Liver (tissue), 9 donors: ENCODE measurements around the gene RBBP6. TPM values are rescaled to one million over a fixed set of nuclear protein-coding genes. Genes with fewer than 3 reads are reported as not detected.
A peak's percentile ranks its signal among the peaks of the same experiment; 100 is the strongest.

Experiments used
- DNase-seq: peaks from one replicate; pipeline ENCODE4 v3.0.0-alpha.2; 2017; ENCODE audit warnings: low spot score
- H3K27ac ChIP-seq, 2 donors: one replicate each; pipeline ENCODE4 v1.7.0; 2013; ENCODE audit warnings: inconsistent platforms in 2 of 2, low read length in 2 of 2, control low read depth in 1 of 2, low read depth in 1 of 2, mild to moderate bottlenecking in 1 of 2
- H3K27me3 ChIP-seq, 4 donors: one replicate each; pipeline versions ENCODE4 v1.6.1 to v1.7.0; 2013; ENCODE audit warnings: low read length in 3 of 4, inconsistent platforms in 1 of 4, mild to moderate bottlenecking in 1 of 4, moderate library complexity in 1 of 4; ENCODE audit not compliant: control insufficient read depth in 4 of 4, insufficient read depth in 4 of 4
- H3K36me3 ChIP-seq, 4 donors: one replicate each; pipeline versions ENCODE4 v1.6.1 to v1.7.0; 2013; ENCODE audit warnings: low read length in 3 of 4, mild to moderate bottlenecking in 3 of 4, low read depth in 1 of 4, moderate library complexity in 1 of 4; ENCODE audit not compliant: control insufficient read depth in 4 of 4, insufficient read depth in 3 of 4
- H3K4me1 ChIP-seq, 4 donors: one replicate each; pipeline versions ENCODE4 v1.6.1 to v1.7.0; 2013; ENCODE audit warnings: low read length in 3 of 4, mild to moderate bottlenecking in 3 of 4, moderate library complexity in 1 of 4; ENCODE audit not compliant: control insufficient read depth in 4 of 4, insufficient read depth in 4 of 4
- H3K4me3 ChIP-seq, 3 donors: one replicate each; pipeline versions ENCODE4 v1.6.1 to v1.7.0; 2013; ENCODE audit warnings: low read length in 3 of 3, control low read depth in 1 of 3, low read depth in 1 of 3, mild to moderate bottlenecking in 1 of 3
- H3K9ac ChIP-seq, 2 donors: one replicate each; pipeline ENCODE4 v1.7.0; 2013; ENCODE audit warnings: low read length in 2 of 2, mild to moderate bottlenecking in 2 of 2, moderate library complexity in 2 of 2, control low read depth in 1 of 2, low read depth in 1 of 2
- H3K9me3 ChIP-seq, 4 donors: one replicate each; pipeline versions ENCODE4 v1.6.1 to v1.7.0; 2013; ENCODE audit warnings: low read length in 3 of 4; ENCODE audit not compliant: control insufficient read depth in 4 of 4
- ATF3 ChIP-seq: IDR thresholded peaks from 2 replicates; pipeline ENCODE4 v1.6.1; 2016; ENCODE audit warnings: antibody characterized with exemption
- EGR1 ChIP-seq, 2 donors: IDR thresholded peaks; 2 replicates each; pipeline ENCODE4 v1.6.1; 2016 to 2018; ENCODE audit warnings: antibody characterized with exemption in 2 of 2, low read depth in 2 of 2
- FOXA1 ChIP-seq: IDR thresholded peaks from 2 replicates; pipeline ENCODE4 v1.6.1; 2016; ENCODE audit warnings: antibody characterized with exemption
- FOXA2 ChIP-seq: IDR thresholded peaks from 2 replicates; pipeline ENCODE4 v1.6.1; 2016; ENCODE audit warnings: antibody characterized with exemption
- GABPA ChIP-seq, 2 donors: IDR thresholded peaks in 1 of 2; conservative IDR thresholded peaks in 1 of 2; 2 replicates each; pipeline ENCODE4 v1.6.1; 2016; ENCODE audit warnings: antibody characterized with exemption in 2 of 2, mild to moderate bottlenecking in 1 of 2, moderate library complexity in 1 of 2
- HNF4A ChIP-seq, 2 donors: conservative IDR thresholded peaks; 2 replicates each; pipeline ENCODE4 v1.6.1; 2016; ENCODE audit warnings: antibody characterized with exemption in 2 of 2, mild to moderate bottlenecking in 2 of 2
- HNF4G ChIP-seq: IDR thresholded peaks from 2 replicates; pipeline ENCODE4 v1.6.1; 2016; ENCODE audit warnings: antibody characterized with exemption
- JUND ChIP-seq, 2 donors: IDR thresholded peaks; 2 replicates each; pipeline ENCODE4 v1.6.1; 2016; ENCODE audit warnings: antibody characterized with exemption in 2 of 2
- MAX ChIP-seq: IDR thresholded peaks from 2 replicates; pipeline ENCODE4 v1.6.1; 2016; ENCODE audit warnings: antibody characterized with exemption
- NR2F2 ChIP-seq: IDR thresholded peaks from 2 replicates; pipeline ENCODE4 v1.6.1; 2016; ENCODE audit warnings: antibody characterized with exemption
- RAD21 ChIP-seq, 2 donors: IDR thresholded peaks; 2 replicates each; pipeline ENCODE4 v1.6.1; 2016; ENCODE audit warnings: antibody characterized with exemption in 2 of 2, mild to moderate bottlenecking in 2 of 2
- REST ChIP-seq: IDR thresholded peaks from 2 replicates; pipeline ENCODE4 v1.6.1; 2016; ENCODE audit warnings: antibody characterized with exemption, mild to moderate bottlenecking
- RXRA ChIP-seq, 2 donors: IDR thresholded peaks; 2 replicates each; pipeline ENCODE4 v1.6.1; 2017 to 2018; ENCODE audit warnings: antibody characterized with exemption in 2 of 2, mild to moderate bottlenecking in 1 of 2
- SP1 ChIP-seq: IDR thresholded peaks from 2 replicates; pipeline ENCODE4 v1.6.1; 2018; ENCODE audit warnings: antibody characterized with exemption, mild to moderate bottlenecking
- TAF1 ChIP-seq: conservative IDR thresholded peaks from 2 replicates; pipeline ENCODE4 v1.6.1; 2016; ENCODE audit warnings: antibody characterized with exemption, mild to moderate bottlenecking
- YY1 ChIP-seq: IDR thresholded peaks from 2 replicates; pipeline ENCODE4 v1.6.1; 2016; ENCODE audit warnings: antibody characterized with exemption, mild to moderate bottlenecking
- ZBTB33 ChIP-seq: IDR thresholded peaks from 2 replicates; pipeline ENCODE4 v1.6.1; 2016; ENCODE audit warnings: antibody characterized with exemption
- WGBS: extraction: QIAGEN DNeasy Blood & Tissue Kit; methylation state at CpG from one replicate; pipeline ENCODE4 v1.1.7; 2013; 5-methylcytosine and 5-hydroxymethylcytosine counted together
- polyA plus RNA-seq, 2 donors: library from polyadenylated mRNA; stranded (reverse) in 1 of 2; unstranded in 1 of 2; fragments of 200-250 nt in 1 of 2; fragments of >200 nt in 1 of 2; fragmentation: Nextera tagmentation in 1 of 2; extraction: Ambion mirVana in 1 of 2; gene quantifications; one replicate each; pipeline versions ENCODE4 v1.2.1 to v1.2.3, GENCODE V29; 2013 to 2015
- total RNA-seq, 2 donors: library from RNA; depleted of rRNA; stranded (reverse); fragments of >200 nt; gene quantifications; one replicate each; pipeline ENCODE4 v1.2.3, GENCODE V29; 2014
- TF ChIP-seq, protein P1 (sequence below): fragments of 150-350 bp; IDR thresholded peaks from 2 replicates; pipeline ENCODE4 v1.5.1; 2017; ENCODE audit warnings: improper control_type of control experiment, low read depth, low read length; ENCODE audit not compliant: missing input control
- donor health status: healthy.
- donor health status: healthy.
- donor health status: healthy.
- donor health status: healthy.
- donor health status: healthy.

The RBBP6 gene, protein sequence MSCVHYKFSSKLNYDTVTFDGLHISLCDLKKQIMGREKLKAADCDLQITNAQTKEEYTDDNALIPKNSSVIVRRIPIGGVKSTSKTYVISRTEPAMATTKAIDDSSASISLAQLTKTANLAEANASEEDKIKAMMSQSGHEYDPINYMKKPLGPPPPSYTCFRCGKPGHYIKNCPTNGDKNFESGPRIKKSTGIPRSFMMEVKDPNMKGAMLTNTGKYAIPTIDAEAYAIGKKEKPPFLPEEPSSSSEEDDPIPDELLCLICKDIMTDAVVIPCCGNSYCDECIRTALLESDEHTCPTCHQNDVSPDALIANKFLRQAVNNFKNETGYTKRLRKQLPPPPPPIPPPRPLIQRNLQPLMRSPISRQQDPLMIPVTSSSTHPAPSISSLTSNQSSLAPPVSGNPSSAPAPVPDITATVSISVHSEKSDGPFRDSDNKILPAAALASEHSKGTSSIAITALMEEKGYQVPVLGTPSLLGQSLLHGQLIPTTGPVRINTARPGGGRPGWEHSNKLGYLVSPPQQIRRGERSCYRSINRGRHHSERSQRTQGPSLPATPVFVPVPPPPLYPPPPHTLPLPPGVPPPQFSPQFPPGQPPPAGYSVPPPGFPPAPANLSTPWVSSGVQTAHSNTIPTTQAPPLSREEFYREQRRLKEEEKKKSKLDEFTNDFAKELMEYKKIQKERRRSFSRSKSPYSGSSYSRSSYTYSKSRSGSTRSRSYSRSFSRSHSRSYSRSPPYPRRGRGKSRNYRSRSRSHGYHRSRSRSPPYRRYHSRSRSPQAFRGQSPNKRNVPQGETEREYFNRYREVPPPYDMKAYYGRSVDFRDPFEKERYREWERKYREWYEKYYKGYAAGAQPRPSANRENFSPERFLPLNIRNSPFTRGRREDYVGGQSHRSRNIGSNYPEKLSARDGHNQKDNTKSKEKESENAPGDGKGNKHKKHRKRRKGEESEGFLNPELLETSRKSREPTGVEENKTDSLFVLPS (N-terminal part only)
- total RNA-seq (10 to 100 TPM; 13.1 to 35.8 TPM), polyA plus RNA-seq (10 to 100 TPM in 1 of 2 donors, 1 to 10 TPM in 1; 8.1 to 10.5 TPM)

DNA sequence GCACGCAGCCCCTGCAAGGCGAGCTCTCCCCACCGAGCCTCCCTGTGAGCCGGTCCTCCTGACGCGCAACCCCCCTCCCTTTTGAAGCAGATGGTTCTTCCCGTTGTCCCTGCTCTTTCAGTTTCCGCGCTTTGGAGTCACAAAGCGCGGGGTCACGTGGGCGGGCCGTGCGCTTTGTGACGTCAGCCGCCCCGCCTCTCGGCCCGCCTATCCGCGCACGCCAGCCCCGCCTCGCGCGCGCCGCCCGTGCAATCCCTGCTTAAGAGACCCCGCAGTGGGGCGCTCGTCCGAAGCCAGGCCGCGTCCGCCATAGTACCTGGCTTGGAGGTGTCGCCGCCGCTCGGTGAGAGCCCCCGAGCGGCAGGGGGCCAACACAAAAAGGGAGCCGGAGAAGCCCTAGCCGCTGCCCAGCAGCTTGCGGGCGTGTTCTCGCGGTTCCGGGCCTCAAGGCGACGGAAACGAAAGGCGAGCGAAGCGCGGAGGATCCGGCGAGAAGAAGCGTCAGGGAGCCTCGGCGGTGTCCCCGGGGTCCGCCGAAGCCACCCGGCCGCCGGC, at the start of gene RBBP6:
RBBP6 (plus strand) TSS at position 272 of the 555 bp plus-strand sequence. CDS start 1,061 bp downstream, outside the sequence.
- Histone ChIP-seq H3K27ac (peak within 1 kb of the TSS; percentile 98 to 100), H3K4me1 (peaks cover 7 to 40% (median 22%) of the 10 kb centered on the region in 4 donors), H3K9me3 (no peaks in the 10 kb centered on the region), H3K9ac (peak within 1 kb of the TSS; percentile 98 to 100), H3K27me3 (no peaks in the 10 kb centered on the region), H3K4me3 (peak within 1 kb of the TSS; percentile 73 to 93 (median 85)), H3K36me3 (no peaks in the 10 kb centered on the region)
- under 1% methylated on average over 68 of the region's 68 CpGs for WGBS
- DNase-seq = peak; percentile 95
- TF ChIP-seq ATF3 (no peak), FOXA2 (peak; percentile 18), ZBTB33 (no peak), EGR1 (IDR thresholded peaks at IDR 0.05; ENCODE audit: low read depth in 2 of 2) (peak in 1 of 2 donors; percentile 16), HNF4G (no peak), HNF4A (conservative IDR thresholded peaks at IDR 0.05) (no peak), MAX (peak; percentile 75), RXRA (IDR thresholded peaks at IDR 0.05) (peak; percentile 19 to 35), NR2F2 (no peak), SP1 (peak; percentile 67), RAD21 (IDR thresholded peaks at IDR 0.05) (no peak), GABPA (IDR thresholded peaks at IDR 0.05 in 1 of 2, conservative IDR thresholded peaks at IDR 0.05 in 1 of 2) (no peak), FOXA1 (no peak), REST (peak; percentile 85), TAF1 (peak; percentile 68), YY1 (peak; percentile 94), JUND (IDR thresholded peaks at IDR 0.05) (peak in 1 of 2 donors; percentile 16)
- TF ChIP-seq, protein P1, sequence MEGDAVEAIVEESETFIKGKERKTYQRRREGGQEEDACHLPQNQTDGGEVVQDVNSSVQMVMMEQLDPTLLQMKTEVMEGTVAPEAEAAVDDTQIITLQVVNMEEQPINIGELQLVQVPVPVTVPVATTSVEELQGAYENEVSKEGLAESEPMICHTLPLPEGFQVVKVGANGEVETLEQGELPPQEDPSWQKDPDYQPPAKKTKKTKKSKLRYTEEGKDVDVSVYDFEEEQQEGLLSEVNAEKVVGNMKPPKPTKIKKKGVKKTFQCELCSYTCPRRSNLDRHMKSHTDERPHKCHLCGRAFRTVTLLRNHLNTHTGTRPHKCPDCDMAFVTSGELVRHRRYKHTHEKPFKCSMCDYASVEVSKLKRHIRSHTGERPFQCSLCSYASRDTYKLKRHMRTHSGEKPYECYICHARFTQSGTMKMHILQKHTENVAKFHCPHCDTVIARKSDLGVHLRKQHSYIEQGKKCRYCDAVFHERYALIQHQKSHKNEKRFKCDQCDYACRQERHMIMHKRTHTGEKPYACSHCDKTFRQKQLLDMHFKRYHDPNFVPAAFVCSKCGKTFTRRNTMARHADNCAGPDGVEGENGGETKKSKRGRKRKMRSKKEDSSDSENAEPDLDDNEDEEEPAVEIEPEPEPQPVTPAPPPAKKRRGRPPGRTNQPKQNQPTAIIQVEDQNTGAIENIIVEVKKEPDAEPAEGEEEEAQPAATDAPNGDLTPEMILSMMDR = no peak
